ENCODE data around the gene EDC4.

The EDC4 gene

GRCh38 chr16:67841816-67842508 is 30.9 kb upstream of the EDC4 start, which contains the start of gene THAP11:
THAP11 (plus strand) TSS chr16:67842320; CDS start chr16:67842555, 235 bp downstream.
- H3K4me1 ChIP-seq (ENCODE audit: control insufficient read depth, insufficient read depth, low read length): peaks cover 48% of the 10 kb centered on the region

GRCh38 chr16:67842509-67843342 is 30.1 kb upstream of the EDC4 start:
- peak overlapping the region; percentile 83 to 95 for H3K9ac ChIP-seq (ENCODE audit: low read length in 2 of 2)
- no peaks in the 10 kb centered on the region for H3K27me3 ChIP-seq (ENCODE audit: control insufficient read depth in 1 of 2, insufficient read depth in 2 of 2, low read length in 2 of 2)
- H3K27ac ChIP-seq (ENCODE audit: low read length): peak overlapping the region; percentile 93
- peaks cover 54% of the 10 kb centered on the region for H3K4me1 ChIP-seq (ENCODE audit: control insufficient read depth, insufficient read depth, low read length)
- peak overlapping the region; percentile 81 to 96 for H3K4me3 ChIP-seq (ENCODE audit: low read length in 2 of 2)
- H3K9me3 ChIP-seq (ENCODE audit: control insufficient read depth in 2 of 2, low read length in 2 of 2): no peaks in the 10 kb centered on the region
- H3K36me3 ChIP-seq (ENCODE audit: control insufficient read depth in 2 of 2, insufficient read depth in 2 of 2, low read length in 2 of 2): no peaks in the 10 kb centered on the region

More at GRCh38 chr16:67841816-67842508, 30.9 kb upstream of the EDC4 start, which contains the start of gene THAP11:
- H3K27ac ChIP-seq (ENCODE audit: low read length): peak within 1 kb of the TSS; percentile 93
- no peaks in the 10 kb centered on the region for H3K36me3 ChIP-seq (ENCODE audit: control insufficient read depth in 2 of 2, insufficient read depth in 2 of 2, low read length in 2 of 2)
- no peaks in the 10 kb centered on the region for H3K9me3 ChIP-seq (ENCODE audit: control insufficient read depth in 2 of 2, low read length in 2 of 2)
- H3K4me3 ChIP-seq (ENCODE audit: low read length in 2 of 2): peak within 1 kb of the TSS; percentile 81 to 96
- H3K9ac ChIP-seq (ENCODE audit: low read length in 2 of 2): peak within 1 kb of the TSS; percentile 83 to 95
- H3K27me3 ChIP-seq (ENCODE audit: control insufficient read depth in 1 of 2, insufficient read depth in 2 of 2, low read length in 2 of 2): no peaks in the 10 kb centered on the region

GRCh38 chr16:67843343-67843765 is 29.5 kb upstream of the EDC4 start:
- H3K27ac ChIP-seq (ENCODE audit: low read length): peak overlapping the region; percentile 93
- peak overlapping the region; percentile 81 to 96 for H3K4me3 ChIP-seq (ENCODE audit: low read length in 2 of 2)
- peaks cover 60% of the 10 kb centered on the region for H3K4me1 ChIP-seq (ENCODE audit: control insufficient read depth, insufficient read depth, low read length)
- H3K9me3 ChIP-seq (ENCODE audit: control insufficient read depth in 2 of 2, low read length in 2 of 2): no peaks in the 10 kb centered on the region
- no peaks in the 10 kb centered on the region for H3K27me3 ChIP-seq (ENCODE audit: control insufficient read depth in 1 of 2, insufficient read depth in 2 of 2, low read length in 2 of 2)
- H3K36me3 ChIP-seq (ENCODE audit: control insufficient read depth in 2 of 2, insufficient read depth in 2 of 2, low read length in 2 of 2): no peaks in the 10 kb centered on the region
- peak overlapping the region; percentile 83 for H3K9ac ChIP-seq (ENCODE audit: low read length in 2 of 2)

GRCh38 chr16:67844497-67844896 is 28.4 kb upstream of the EDC4 start:
- peaks cover 63% of the 10 kb centered on the region for H3K4me1 ChIP-seq (ENCODE audit: control insufficient read depth, insufficient read depth, low read length)
- no peaks in the 10 kb centered on the region for H3K36me3 ChIP-seq (ENCODE audit: control insufficient read depth in 2 of 2, insufficient read depth in 2 of 2, low read length in 2 of 2)
- H3K27me3 ChIP-seq (ENCODE audit: control insufficient read depth in 1 of 2, insufficient read depth in 2 of 2, low read length in 2 of 2): no peaks in the 10 kb centered on the region
- H3K9ac ChIP-seq (ENCODE audit: low read length in 2 of 2): peak overlapping the region; percentile 83
- no peaks in the 10 kb centered on the region for H3K9me3 ChIP-seq (ENCODE audit: control insufficient read depth in 2 of 2, low read length in 2 of 2)
- H3K4me3 ChIP-seq (ENCODE audit: low read length in 2 of 2): peak overlapping the region; percentile 15 to 96
- peak overlapping the region; percentile 93 for H3K27ac ChIP-seq (ENCODE audit: low read length)

GRCh38 chr16:67845291-67846062 is 27.4 kb upstream of the EDC4 start:
- Histone ChIP-seq H3K27ac (ENCODE audit: low read length) (peak overlapping the region; percentile 93), H3K9me3 (ENCODE audit: control insufficient read depth in 2 of 2, low read length in 2 of 2) (no peaks in the 10 kb centered on the region), H3K4me3 (ENCODE audit: low read length in 2 of 2) (peak overlapping the region; percentile 93 to 96), H3K4me1 (ENCODE audit: control insufficient read depth, insufficient read depth, low read length) (peaks cover 63% of the 10 kb centered on the region), H3K27me3 (ENCODE audit: control insufficient read depth in 1 of 2, insufficient read depth in 2 of 2, low read length in 2 of 2) (no peaks in the 10 kb centered on the region), H3K9ac (ENCODE audit: low read length in 2 of 2) (peak overlapping the region; percentile 88 to 95), H3K36me3 (ENCODE audit: control insufficient read depth in 2 of 2, insufficient read depth in 2 of 2, low read length in 2 of 2) (no peaks in the 10 kb centered on the region)

GRCh38 chr16:67846063-67846319 is 26.9 kb upstream of the EDC4 start:
- Histone ChIP-seq H3K9ac (ENCODE audit: low read length in 2 of 2) (peak overlapping the region; percentile 88 to 95), H3K4me1 (ENCODE audit: control insufficient read depth, insufficient read depth, low read length) (peaks cover 63% of the 10 kb centered on the region), H3K36me3 (ENCODE audit: control insufficient read depth in 2 of 2, insufficient read depth in 2 of 2, low read length in 2 of 2) (no peaks in the 10 kb centered on the region), H3K27ac (ENCODE audit: low read length) (peak overlapping the region; percentile 93), H3K27me3 (ENCODE audit: control insufficient read depth in 1 of 2, insufficient read depth in 2 of 2, low read length in 2 of 2) (no peaks in the 10 kb centered on the region), H3K4me3 (ENCODE audit: low read length in 2 of 2) (peak overlapping the region; percentile 93 to 96), H3K9me3 (ENCODE audit: control insufficient read depth in 2 of 2, low read length in 2 of 2) (no peaks in the 10 kb centered on the region)

GRCh38 chr16:67846320-67847063 is 26.4 kb upstream of the EDC4 start, which contains the start of gene NUTF2:
NUTF2 (plus strand) TSS chr16:67846933; CDS start chr16:67865131, 18,198 bp downstream.
- Histone ChIP-seq H3K4me3 (ENCODE audit: low read length in 2 of 2) (peak within 1 kb of the TSS; percentile 93 to 96), H3K27ac (ENCODE audit: low read length) (peak within 1 kb of the TSS; percentile 93), H3K4me1 (ENCODE audit: control insufficient read depth, insufficient read depth, low read length) (peaks cover 59% of the 10 kb centered on the region), H3K9me3 (ENCODE audit: control insufficient read depth in 2 of 2, low read length in 2 of 2) (no peaks in the 10 kb centered on the region), H3K27me3 (ENCODE audit: control insufficient read depth in 1 of 2, insufficient read depth in 2 of 2, low read length in 2 of 2) (no peaks in the 10 kb centered on the region), H3K9ac (ENCODE audit: low read length in 2 of 2) (peak within 1 kb of the TSS; percentile 88 to 95), H3K36me3 (ENCODE audit: control insufficient read depth in 2 of 2, insufficient read depth in 2 of 2, low read length in 2 of 2) (no peaks in the 10 kb centered on the region)

- H3K4me1 ChIP-seq (ENCODE audit: control insufficient read depth, insufficient read depth, low read length): peaks cover 55% of the 10 kb centered on the region
- no peaks in the 10 kb centered on the region for H3K9me3 ChIP-seq (ENCODE audit: control insufficient read depth in 2 of 2, low read length in 2 of 2)
These were observed 25.6 kb upstream of the EDC4 start, which contains the start of gene CENPT for GRCh38 chr16:67847064-67847861. CENPT (minus strand) TSS chr16:67847693; CDS start chr16:67833859, 13,834 bp downstream.

GRCh38 chr16:67848118-67848517 is 24.7 kb upstream of the EDC4 start:
- Histone ChIP-seq H3K36me3 (ENCODE audit: control insufficient read depth in 2 of 2, insufficient read depth in 2 of 2, low read length in 2 of 2) (no peaks in the 10 kb centered on the region), H3K27me3 (ENCODE audit: control insufficient read depth in 1 of 2, insufficient read depth in 2 of 2, low read length in 2 of 2) (no peaks in the 10 kb centered on the region), H3K9ac (ENCODE audit: low read length in 2 of 2) (peak overlapping the region; percentile 84 to 95), H3K4me1 (ENCODE audit: control insufficient read depth, insufficient read depth, low read length) (peaks cover 48% of the 10 kb centered on the region), H3K4me3 (ENCODE audit: low read length in 2 of 2) (peak overlapping the region; percentile 93 to 96), H3K9me3 (ENCODE audit: control insufficient read depth in 2 of 2, low read length in 2 of 2) (no peaks in the 10 kb centered on the region), H3K27ac (ENCODE audit: low read length) (no peak overlapping the region)

More at GRCh38 chr16:67847064-67847861, 25.6 kb upstream of the EDC4 start, which contains the start of gene CENPT:
- H3K4me3 ChIP-seq (ENCODE audit: low read length in 2 of 2): peak within 1 kb of the TSS; percentile 93 to 96
- H3K27me3 ChIP-seq (ENCODE audit: control insufficient read depth in 1 of 2, insufficient read depth in 2 of 2, low read length in 2 of 2): no peaks in the 10 kb centered on the region
- peak within 1 kb of the TSS; percentile 88 to 95 for H3K9ac ChIP-seq (ENCODE audit: low read length in 2 of 2)
- peak within 1 kb of the TSS; percentile 93 for H3K27ac ChIP-seq (ENCODE audit: low read length)
- H3K36me3 ChIP-seq (ENCODE audit: control insufficient read depth in 2 of 2, insufficient read depth in 2 of 2, low read length in 2 of 2): no peaks in the 10 kb centered on the region
